GM12878 (cell line): Measurements from ENCODE around the gene LASP1. TPM values are rescaled to one million over a fixed set of nuclear protein-coding genes. Genes with fewer than 3 reads are reported as not detected.

Source experiments
- ATAC-seq: fragments of 200-7000 bp; cut with Tn5 transposase; 3 replicates; pipeline ENCODE4 v1.9.1; 2020; ENCODE audit warnings: mild to moderate bottlenecking, moderate library complexity
- BruUV-seq: library from RNA; stranded (reverse); fragments of 400-500 nt; replicated peaks from 2 replicates; lab custom pipeline; 2021; lab: Mats Ljungman, UMichigan
- CTCF ChIA-PET: fragments of 300-600 bp; sonication (Branson Sonifier 250); formaldehyde crosslinking; extraction: SDS; loops from one replicate; lab custom pipeline; 2021; ENCODE audit warnings: inconsistent platforms; lab: Yijun Ruan, JAX
- POLR2A ChIA-PET: fragments of 350-600 bp; formaldehyde crosslinking; extraction: SDS; loops from one replicate; lab custom pipeline; 2021; ENCODE audit warnings: inconsistent platforms; lab: Charles Lee
- RAD21 ChIA-PET: fragments of 300-600 bp; sonication (Branson Sonifier 250); formaldehyde crosslinking; loops from one replicate; lab custom pipeline; 2023; ENCODE audit warnings: antibody characterized with exemption; ENCODE audit not compliant: unreplicated experiment; lab: Charles Lee
- SMC1A ChIA-PET: fragments of 300-600 bp; sonication (Branson Sonifier 250); formaldehyde crosslinking; loops from one replicate; lab custom pipeline; 2023; ENCODE audit not compliant: unreplicated experiment, uncharacterized antibody; lab: Charles Lee
- DNase-seq: peaks from one replicate; pipeline ENCODE4 v3.0.0-alpha.2; 2011; ENCODE audit warnings: low read depth, low spot score
- FAIRE-seq: peaks from 3 replicates; lab custom pipeline; 2011; peaks lifted over from hg19 to GRCh38; lab: Jason Lieb, UNC
- H2AFZ ChIP-seq: 2 replicates; pipeline ENCODE4 v1.6.0; 2011; ENCODE audit warnings: low read depth, low read length, control low read depth; ENCODE audit not compliant: control insufficient read depth
- H3K27ac ChIP-seq: 2 replicates; pipeline ENCODE4 v1.5.1; 2011; ENCODE audit warnings: control low read depth; ENCODE audit not compliant: control insufficient read depth, insufficient read depth
- H3K27me3 ChIP-seq, 2 experiments: replicated peaks in 1 of 2; 2 replicates each; pipeline versions ENCODE4 v1.6.0 to v1.6.1; 2011; ENCODE audit warnings: low read length in 1 of 2; ENCODE audit not compliant: control insufficient read depth in 2 of 2, insufficient read depth in 2 of 2
- H3K36me3 ChIP-seq, 2 experiments: 2 replicates each; pipeline ENCODE4 v1.5.1; 2011; ENCODE audit warnings: low read length in 1 of 2; ENCODE audit not compliant: control insufficient read depth in 2 of 2, insufficient read depth in 2 of 2
- H3K4me1 ChIP-seq: 2 replicates; pipeline ENCODE4 v1.6.1; 2011; ENCODE audit warnings: mild to moderate bottlenecking, low read length, moderate library complexity, mixed read lengths; ENCODE audit not compliant: control insufficient read depth, insufficient read depth
- H3K4me2 ChIP-seq: 2 replicates; pipeline ENCODE4 v1.6.0; 2011; ENCODE audit warnings: control low read depth; ENCODE audit not compliant: control insufficient read depth, insufficient read depth
- H3K4me3 ChIP-seq: fragments of 200-600 bp; sonication (generic); 2 replicates; pipeline ENCODE4 v1.5.1; 2016
- H3K79me2 ChIP-seq: 2 replicates; pipeline ENCODE4 v1.6.0; 2011; ENCODE audit warnings: low read length; ENCODE audit not compliant: control insufficient read depth, insufficient read depth
- H3K9ac ChIP-seq: 2 replicates; pipeline ENCODE4 v1.8.0; 2011; ENCODE audit warnings: low read length, control low read depth, mixed read lengths; ENCODE audit not compliant: control insufficient read depth, insufficient read depth
- H3K9me3 ChIP-seq: replicated peaks from 3 replicates; pipeline ENCODE4 v1.5.1; 2011; ENCODE audit warnings: mild to moderate bottlenecking, low read length; ENCODE audit not compliant: control insufficient read depth, insufficient read depth
- H4K20me1 ChIP-seq: 2 replicates; pipeline ENCODE4 v1.6.0; 2011; ENCODE audit not compliant: control insufficient read depth, insufficient read depth
- ASH2L ChIP-seq: fragments of 300-600, 200-600 bp; sonication (generic); IDR thresholded peaks from 2 replicates; pipeline ENCODE4 v1.6.1; 2017; ENCODE audit warnings: low read depth, mild to moderate bottlenecking, borderline replicate concordance
- CHD2 ChIP-seq: IDR thresholded peaks from 2 replicates; pipeline ENCODE4 v1.6.1; 2011; ENCODE audit warnings: low read depth, low read length, improper control_type of control experiment, borderline replicate concordance
- EGR1 ChIP-seq, 2 experiments: IDR thresholded peaks; 1 replicate in 1 of 2; 2 replicates in 1 of 2; pipeline ENCODE4 v1.6.1; 2011 to 2012; ENCODE audit warnings: low read depth in 2 of 2, low read length in 2 of 2, borderline replicate concordance in 1 of 2, mild to moderate bottlenecking in 1 of 2, moderate library complexity in 1 of 2
- GABPA ChIP-seq: IDR thresholded peaks from 2 replicates; pipeline ENCODE4 v1.6.1; 2014; ENCODE audit warnings: antibody characterized with exemption, low read depth, mild to moderate bottlenecking, inconsistent platforms
- KLF5 ChIP-seq: fragments of 450-650 bp; IDR thresholded peaks from 2 replicates; pipeline ENCODE4 v1.6.1; 2014; ENCODE audit warnings: mild to moderate bottlenecking; ENCODE audit not compliant: partially characterized antibody
- MAX ChIP-seq: IDR thresholded peaks from 2 replicates; pipeline ENCODE4 v1.6.1; 2012; ENCODE audit warnings: low read depth, low read length, improper control_type of control experiment
- MTA2 ChIP-seq: fragments of 450-650 bp; IDR thresholded peaks from 2 replicates; pipeline ENCODE4 v1.6.1; 2016; ENCODE audit warnings: low read depth, mild to moderate bottlenecking, moderate library complexity
- PAX5 ChIP-seq: IDR thresholded peaks from 2 replicates; pipeline ENCODE4 v1.6.1; 2011; ENCODE audit warnings: low read depth, low read length, borderline replicate concordance
- RELB ChIP-seq: fragments of 450-650 bp; IDR thresholded peaks from 2 replicates; pipeline ENCODE4 v1.6.1; 2017; ENCODE audit warnings: low read depth, mild to moderate bottlenecking, moderate library complexity
- RFX5 ChIP-seq: IDR thresholded peaks from 2 replicates; pipeline ENCODE4 v1.6.1; 2011; ENCODE audit warnings: low read depth, low read length, improper control_type of control experiment
- SMARCA5 ChIP-seq: fragments of 450-650 bp; IDR thresholded peaks from 2 replicates; pipeline ENCODE4 v1.6.1; 2017; ENCODE audit warnings: mild to moderate bottlenecking
- TCF3 ChIP-seq: IDR thresholded peaks from 2 replicates; pipeline ENCODE4 v1.6.1; 2012; ENCODE audit warnings: low read depth, mild to moderate bottlenecking, low read length, borderline replicate concordance; ENCODE audit not compliant: insufficient read depth
- ZBTB11 ChIP-seq: fragments of 450-650 bp; formaldehyde crosslinking; IDR thresholded peaks from 2 replicates; pipeline ENCODE4 v1.5.0; 2022; ENCODE audit warnings: mild to moderate bottlenecking, missing genetic modification characterization
- WGBS: methylation state at CpG from one replicate; pipeline ENCODE4 v1.1.6; 2016; ENCODE audit warnings: low lambda C conversion rate; ENCODE audit not compliant: insufficient replicate concordance, insufficient coverage; ENCODE audit errors: missing lambda C conversion rate; 5-methylcytosine and 5-hydroxymethylcytosine counted together
- in situ Hi-C: fragments of 300-500 bp; cut with MboI; formaldehyde crosslinking; loops from 9 replicates; pipeline ENCODE4 v1.14.3; 2018; ENCODE audit warnings: mixed read lengths
- intact Hi-C: fragments of 100-400 bp; cut with micrococcal nuclease; formaldehyde crosslinking; loops from one replicate; pipeline ENCODE4 v1.14.2; 2022; ENCODE audit not compliant: unreplicated experiment
- polyA plus RNA-seq, 11 experiments: library from polyadenylated mRNA; depleted of rRNA in 4 of 11; unstranded in 6 of 11; stranded (reverse) in 5 of 11; fragments of >200 nt; fragmentation: Nextera tagmentation in 4 of 11; fragmentation: Illumina TruSeq in 1 of 11; extraction: Ambion mirVana in 4 of 11; extraction: Trizol in 1 of 11; gene quantifications; 1 replicate in 1 of 11; 2 replicates in 10 of 11; pipeline versions ENCODE4 v1.2.1 to v1.2.3, GENCODE V29; 2011 to 2016; ENCODE audit warnings: inconsistent platforms in 2 of 11, missing spikeins in 2 of 11, low read depth in 1 of 11
- total RNA-seq, 4 experiments: library from RNA; depleted of rRNA in 3 of 4; stranded (reverse); fragments of >200 nt in 3 of 4; fragmentation: Illumina TruSeq in 1 of 4; extraction: Trizol in 1 of 4; gene quantifications; 2 replicates each; pipeline versions ENCODE4 v1.2.1 to v1.2.3, GENCODE V29; 2013 to 2021

LASP1 gene
- total and polyA plus RNA-seq, 10 of the 15 experiments (the other 5 are each of a cell fraction or from before 2014, with no cell fraction given): 21.0 to 114 (median 59.3) TPM

- no TSS peak for BruUV-seq
- no peak for TF ChIP-seq MAX
- TF ChIP-seq ASH2L: no peak
- TF ChIP-seq TCF3: no peak
- TF ChIP-seq PAX5: no peak
- no peak for TF ChIP-seq RELB
- no peak for TF ChIP-seq RFX5
- TF ChIP-seq SMARCA5: no peak
- TF ChIP-seq MTA2: no peak
- TF ChIP-seq EGR1 (IDR thresholded peaks at IDR 0.05; ENCODE audit: borderline replicate concordance in 1 of 2, low read depth in 2 of 2, low read length in 2 of 2): no peak
- TF ChIP-seq GABPA: no peak
- no peak for TF ChIP-seq ZBTB11 (CRISPR knock-in tag)
- TF ChIP-seq KLF5: no peak
- TF ChIP-seq CHD2: no peak
- FAIRE-seq (no peak), DNase-seq (no peak), ATAC-seq (no peak; the same call in 2 of the 3 replicates)
- Histone ChIP-seq H3K4me1 (no peaks in the 10 kb centered on the region), H3K27me3 (no peaks in the 10 kb centered on the region), H3K4me3 (no peak overlapping the region), H3K9me3 (no peaks in the 10 kb centered on the region), H4K20me1 (0 out of 2 replicates have a peak, but pooled peaks cover 3% of the 10 kb centered on the region), H3K4me2 (no peak overlapping the region), H3K79me2 (no peaks in the 10 kb centered on the region; the same call in 1 of the 2 replicates), H2AFZ (no peak overlapping the region), H3K27ac (no peak overlapping the region), H3K9ac (no peak overlapping the region), H3K36me3 (peaks cover 2 to 12% of the 10 kb centered on the region in 2 experiments)
- POLR2A ChIA-PET: interaction anchor here (0.6 to 0.9 kb wide), 4 partner anchors 11 to 1110 kb away, joined by 3 to 7 read pairs (median 4); no protein-coding TSS in a partner anchor
- CTCF ChIA-PET: interaction anchor here (0.9 to 1.5 kb wide), 2 partner anchors 12 to 46 kb away, joined by 3 to 6 read pairs; no protein-coding TSS in a partner anchor
- SMC1A ChIA-PET: no interaction called here
- 67% methylated on average over 13 of the region's 13 CpGs for WGBS
- RAD21 ChIA-PET: no interaction called here
- in situ Hi-C loops (no loop called here), intact Hi-C loops (no loop called here)
These were observed 25.5 kb upstream of the LASP1 start for GRCh38 chr17:38844261-38844757.
